AML-193 (cell line): ENCODE measurements around the gene SLC36A1.
"Not testable (repeated sequence)": the region's sequence is repeated elsewhere in the genome, so short reads cannot be mapped to it uniquely, and the experiment has no call there.

Source experiments
- DNase-seq, 2 experiments: peaks; one replicate each; lab custom pipeline; 2025; lab: John Stamatoyannopoulos, UW

SLC36A1 gene

GRCh38 chr5:151483647-151484046 is 36.2 kb downstream of the SLC36A1 start:
- peak; percentile 77 to 88 for DNase-seq

- no peak for DNase-seq
Observed at GRCh38 chr5:151487544-151487943, 40.1 kb downstream of the SLC36A1 start.

DNA sequence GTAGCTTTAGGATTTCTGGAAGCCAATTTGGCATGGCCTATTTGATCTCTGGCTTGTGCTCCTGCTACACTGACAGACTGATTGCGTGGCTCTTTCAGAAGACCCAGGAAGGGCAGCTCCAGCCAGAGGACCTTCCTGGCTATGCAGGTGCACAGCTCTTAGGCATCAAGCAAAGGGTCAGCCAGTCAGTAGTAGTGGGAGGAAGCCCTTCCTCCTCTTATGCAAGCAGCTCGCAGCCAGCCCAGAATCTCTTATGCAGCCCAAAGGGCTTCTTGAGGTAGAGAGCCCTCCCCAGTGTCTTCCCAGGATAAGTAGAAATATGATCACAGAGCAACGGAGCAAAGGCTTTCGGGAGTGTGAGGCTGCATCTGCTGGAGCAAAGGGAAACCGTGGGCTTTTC is 43.2 kb downstream of the SLC36A1 start:
- no peak for DNase-seq

DNA sequence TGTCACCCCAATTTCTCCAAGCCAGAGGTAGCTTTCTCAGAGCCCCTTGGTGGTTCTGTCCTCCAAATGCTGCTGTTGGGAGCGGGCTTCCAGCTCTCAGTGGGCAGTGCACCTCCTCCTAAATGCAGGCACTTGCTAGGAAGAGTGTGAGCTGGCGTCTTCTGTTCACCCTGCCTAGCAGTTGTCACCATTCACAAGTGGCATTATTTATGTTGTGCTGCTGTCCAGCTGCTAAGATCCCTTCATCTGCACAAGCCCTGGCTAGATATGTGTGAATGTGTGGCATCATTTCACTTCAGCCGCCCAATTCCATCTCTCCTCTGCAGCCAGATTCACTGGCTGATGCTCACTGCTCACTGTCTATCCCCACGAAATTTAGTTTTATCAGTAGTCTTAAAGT is 43.7 kb downstream of the SLC36A1 start:
- DNase-seq, result no peak

- peak; percentile 17 to 19 for DNase-seq
Observed at GRCh38 chr5:151492729-151493128, 45.3 kb downstream of the SLC36A1 start.

GRCh38 chr5:151493665-151494064 is 46.3 kb downstream of the SLC36A1 start:
- no peak for DNase-seq

- DNase-seq, result no peak
Observed at GRCh38 chr5:151495320-151495719, 47.9 kb downstream of the SLC36A1 start.

GRCh38 chr5:151496041-151496484 is 48.7 kb downstream of the SLC36A1 start:
- DNase-seq, result no peak

- DNase-seq, result no peak
Observed at GRCh38 chr5:151497391-151498002, 50.1 kb downstream of the SLC36A1 start.

- DNase-seq, result no peak
Observed at GRCh38 chr5:151498395-151499155, 51.2 kb downstream of the SLC36A1 start.

GRCh38 chr5:151499501-151500035 is 52.2 kb downstream of the SLC36A1 start:
- no peak for DNase-seq

DNA sequence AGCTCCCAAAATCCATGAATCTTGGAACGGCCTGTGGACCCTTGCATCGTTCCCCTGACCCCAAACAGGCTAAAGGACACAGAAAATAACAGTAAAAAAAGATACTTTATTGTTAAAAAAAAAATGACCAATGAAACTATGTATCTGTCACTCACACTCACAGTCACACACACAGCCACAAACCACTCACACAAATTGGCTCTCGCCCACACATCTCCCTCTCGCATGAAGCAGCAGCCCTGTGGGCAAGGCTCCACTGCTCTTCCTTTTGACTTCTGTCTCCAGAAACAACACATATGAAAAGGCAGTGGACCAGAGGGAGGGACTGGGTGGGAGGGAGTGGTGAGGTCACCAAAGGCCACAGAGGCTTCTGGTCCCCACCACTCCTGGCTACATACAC is 56.6 kb downstream of the SLC36A1 start:
- DNase-seq, result no peak

DNA sequence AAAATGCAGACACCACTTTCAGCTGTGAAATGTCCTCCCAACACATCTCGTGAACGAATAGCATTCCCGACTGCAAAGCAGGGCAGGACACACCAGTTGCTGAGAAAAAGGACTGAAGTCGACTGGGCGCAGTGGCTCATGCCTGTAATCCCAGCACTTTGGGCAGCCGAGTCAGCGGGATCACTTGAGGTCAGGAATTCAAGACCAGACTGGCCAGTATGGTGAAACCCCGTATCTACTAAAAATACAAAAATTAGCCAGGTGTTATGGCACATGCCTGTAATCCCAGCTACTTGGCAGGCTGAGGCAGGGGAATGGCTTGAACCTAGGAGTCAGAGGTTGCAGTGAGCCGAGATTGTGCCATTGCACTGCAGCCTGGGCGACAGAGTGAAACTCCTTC is 60.9 kb downstream of the SLC36A1 start:
- not testable (repeated sequence) for DNase-seq

DNA sequence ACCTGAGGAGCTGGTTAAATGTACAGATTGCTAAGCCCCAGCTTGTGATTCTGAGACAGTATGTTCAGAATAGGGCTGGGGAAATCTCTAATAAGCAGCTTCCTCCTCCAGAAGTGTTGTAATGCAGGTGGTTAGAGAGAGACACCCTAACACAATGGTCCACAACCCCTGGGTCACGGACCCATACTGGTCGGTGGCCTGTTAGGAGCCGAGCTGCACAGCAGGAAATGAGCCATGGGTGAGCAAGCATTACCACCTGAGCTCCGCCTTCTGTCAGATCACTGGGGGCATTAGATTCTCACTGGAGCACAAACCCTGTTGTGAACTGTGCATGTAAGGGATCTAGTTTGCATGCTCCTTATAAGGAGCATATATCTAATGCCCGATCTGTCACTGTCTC is 61.8 kb downstream of the SLC36A1 start:
- no peak for DNase-seq

DNA sequence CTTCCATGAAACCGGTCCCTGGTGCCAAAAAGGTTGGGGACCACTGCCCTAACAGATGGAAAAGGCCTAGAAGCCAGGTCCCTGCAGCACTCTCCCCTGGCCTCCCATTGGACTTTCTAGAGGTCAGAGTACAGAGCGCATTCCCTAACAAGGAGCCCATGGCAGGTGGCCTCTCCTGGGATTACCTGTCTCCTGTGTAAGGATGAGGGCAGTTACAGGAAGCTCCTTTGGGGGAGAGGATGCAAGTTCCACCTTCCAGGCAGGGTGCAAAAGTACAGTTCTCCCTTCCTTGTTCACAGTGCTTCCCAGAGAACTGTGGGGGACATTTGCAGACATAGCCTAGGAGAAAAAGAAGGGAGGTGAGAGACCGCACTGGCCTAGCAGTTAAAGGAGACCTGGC is 62.4 kb downstream of the SLC36A1 start:
- no peak for DNase-seq

GRCh38 chr5:151517122-151517920 is 69.9 kb downstream of the SLC36A1 start:
- DNase-seq, result no peak

DNA sequence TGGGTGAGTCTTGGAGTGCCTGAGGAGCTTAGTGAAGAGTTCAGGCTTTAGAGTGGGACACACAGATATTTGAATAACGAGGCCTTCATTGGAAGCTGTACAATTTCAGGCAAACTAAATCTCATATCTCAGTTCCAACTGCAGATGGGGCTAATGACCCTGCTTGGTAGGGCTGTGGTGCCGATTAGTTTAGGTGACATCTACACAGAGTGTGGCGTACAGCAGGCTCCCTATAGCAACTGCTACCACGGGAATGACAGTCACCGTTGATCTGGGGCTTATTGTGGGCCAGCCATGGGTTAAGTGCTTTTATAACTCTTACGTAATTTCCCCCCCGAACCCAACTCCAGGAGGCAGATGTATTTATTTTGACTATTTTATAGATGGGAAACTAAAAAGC is 72.9 kb downstream of the SLC36A1 start:
- DNase-seq, result no peak

DNA sequence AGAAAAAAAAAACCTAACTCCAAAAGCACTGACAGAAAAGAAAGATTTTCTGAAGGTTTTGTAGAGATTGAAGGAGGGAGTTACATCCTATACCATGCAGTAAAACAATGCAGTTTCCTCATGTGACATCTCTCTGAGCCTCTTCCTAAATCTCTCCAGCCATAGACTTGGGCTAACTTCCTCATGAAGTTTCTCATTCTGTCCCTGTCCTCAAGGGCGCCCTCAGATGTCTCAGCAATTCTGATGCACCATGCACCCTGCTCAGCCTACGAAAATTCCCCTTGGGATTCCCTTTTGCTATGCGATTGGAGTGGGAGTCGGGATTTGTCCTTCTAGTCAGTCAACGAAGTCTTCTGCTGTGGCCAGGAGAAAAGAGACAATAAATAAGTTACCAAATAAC is 74.8 kb downstream of the SLC36A1 start:
- DNase-seq, result peak in 1 of 2 experiments; percentile 5

DNA sequence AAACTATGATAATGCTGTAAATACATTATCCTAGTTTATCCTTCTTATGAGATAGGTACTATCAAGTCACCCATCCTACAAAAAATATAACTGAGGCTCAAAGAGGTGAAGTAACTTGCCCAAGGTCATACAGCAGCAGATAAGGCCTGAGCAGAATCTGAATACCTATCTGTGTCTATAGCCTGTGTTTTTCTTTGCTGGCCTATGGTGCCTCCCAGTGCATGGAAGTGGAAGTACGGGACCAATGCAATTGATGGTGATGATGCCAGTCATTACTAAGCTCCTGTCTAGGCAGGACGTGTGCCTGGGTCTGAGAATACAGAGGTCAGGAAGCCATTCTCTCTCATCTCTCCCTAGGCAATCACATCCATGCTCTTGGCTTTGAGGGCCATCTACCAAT is 75.9 kb downstream of the SLC36A1 start:
- peak; percentile 68 to 75 for DNase-seq

DNA sequence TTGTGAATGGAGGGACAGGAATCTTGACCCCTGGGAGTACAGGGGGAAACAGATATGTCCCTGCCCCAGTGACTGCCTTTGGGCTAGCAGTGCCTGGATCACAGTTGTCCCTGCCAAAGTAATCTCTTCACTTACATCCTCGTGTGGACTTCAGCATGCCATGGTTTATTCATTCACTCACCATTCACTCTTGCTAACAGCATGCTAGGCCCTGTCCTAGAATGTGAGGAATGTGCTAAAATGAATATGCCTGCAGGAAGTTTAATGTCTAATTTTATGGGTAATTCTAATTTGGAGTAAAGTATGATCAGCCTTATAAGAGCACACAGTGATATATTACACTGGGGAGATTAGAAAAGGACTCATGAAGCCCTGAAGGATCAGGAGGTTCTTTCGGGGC is 80.8 kb downstream of the SLC36A1 start:
- no peak for DNase-seq

- DNase-seq, result no peak
Observed at GRCh38 chr5:151528996-151529395, 81.6 kb downstream of the SLC36A1 start.

DNA sequence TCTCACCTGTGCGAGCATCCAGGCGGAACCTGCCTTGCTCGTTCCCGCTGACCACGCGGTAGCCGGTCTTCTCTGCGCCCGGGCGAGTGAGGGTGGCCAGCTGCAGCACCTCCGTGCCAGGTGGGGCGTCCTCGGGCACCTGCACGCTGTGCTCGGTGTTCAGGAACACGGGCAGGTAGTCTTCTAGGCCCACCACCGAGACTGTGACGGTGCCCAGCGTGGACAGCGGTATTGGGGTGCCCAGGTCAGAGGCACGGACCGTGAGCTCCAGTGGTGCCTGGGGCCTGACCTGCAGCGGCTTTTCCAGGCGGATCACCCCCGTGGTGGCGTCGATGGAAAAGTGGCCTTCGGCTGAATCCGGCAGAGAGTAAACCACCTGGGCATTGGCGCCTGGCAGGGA is 84.2 kb downstream of the SLC36A1 start:
- no peak for DNase-seq

GRCh38 chr5:151532416-151532815 is 85.0 kb downstream of the SLC36A1 start:
- no peak for DNase-seq
